Ovary (tissue), 10 donors: ENCODE results near the gene SWI5. TPM values are rescaled to one million over a fixed set of nuclear protein-coding genes. Genes with fewer than 3 reads are reported as not detected.
"Not testable (repeated sequence)": the region's sequence is repeated elsewhere in the genome, so short reads cannot be mapped to it uniquely, and the experiment has no call there.

Experiments
- DNase-seq, 5 donors: peaks; one replicate each; pipeline ENCODE4 v3.0.0-alpha.2; 2019 to 2020
- H3K27ac ChIP-seq, 2 donors: fragments of 200-600 bp; one replicate each; pipeline versions ENCODE4 v1.5.1 to v1.8.0; 2019 to 2022
- H3K27me3 ChIP-seq: fragments of 200-600 bp; one replicate; pipeline ENCODE4 v1.8.0; 2022
- H3K36me3 ChIP-seq: fragments of 200-600 bp; sonication (generic); one replicate; pipeline ENCODE4 v1.5.1; 2019
- H3K4me1 ChIP-seq: one replicate; pipeline ENCODE4 v1.8.1; 2013; ENCODE audit warnings: mild to moderate bottlenecking, moderate library complexity; ENCODE audit not compliant: insufficient read depth
- H3K4me3 ChIP-seq: fragments of 200-600 bp; sonication (generic); one replicate; pipeline ENCODE4 v1.5.1; 2017
- H3K9me3 ChIP-seq, 2 donors: fragments of 200-600 bp in 1 of 2; sonication (generic) in 1 of 2; one replicate each; pipeline versions ENCODE4 v1.5.1 to v1.8.1; 2013 to 2019; ENCODE audit warnings: mild to moderate bottlenecking in 1 of 2, moderate library complexity in 1 of 2
- EP300 ChIP-seq: sonication (generic); formaldehyde crosslinking; IDR thresholded peaks from one replicate; pipeline ENCODE4 v1.6.1; 2017; ENCODE audit warnings: antibody characterized with exemption
- POLR2A ChIP-seq: fragments of 450-650 bp; IDR thresholded peaks from one replicate; pipeline ENCODE4 v1.6.1; 2017; ENCODE audit warnings: antibody characterized with exemption, mild to moderate bottlenecking, moderate library complexity
- WGBS, 3 donors: extraction: QIAGEN DNeasy Blood & Tissue Kit in 1 of 3; methylation state at CpG; one replicate each; pipeline versions ENCODE4 v1.1.5 to v1.1.7; 2013 to 2017; 5-methylcytosine and 5-hydroxymethylcytosine counted together
- intact Hi-C, 4 donors: fragments of 100-400 bp; cut with DNase I; formaldehyde crosslinking; loops; one replicate each; pipeline versions ENCODE4 v1.11.0 to v1.15.1; 2022 to 2023
- long read RNA-seq, 3 donors: library from polyadenylated mRNA in 2 of 3; unstranded in 2 of 3; transcript quantifications; one replicate each; pipeline ENCODE4 v2.0.0 and lab custom pipeline, GENCODE V29; 2021 to 2026
- polyA plus RNA-seq, 2 donors: library from polyadenylated mRNA; stranded (reverse); fragments of 200-250 nt in 1 of 2; fragments of 350-450 nt in 1 of 2; fragmentation: Illumina TruSeq in 1 of 2; extraction: RNeasy Lipid Tissue Mini Kit (QIAGEN cat#74804) in 1 of 2; gene quantifications; one replicate each; pipeline ENCODE4 v1.2.3, GENCODE V29; 2013 to 2014
- total RNA-seq, 7 donors: library from RNA; depleted of rRNA in 2 of 7; stranded (reverse); fragments of >200 nt in 2 of 7; fragmentation: NEBNext Ultra II Directional in 3 of 7; extraction: Animal tissue kit (Norgen Biotek cat#: 25700) in 3 of 7; gene quantifications; one replicate each; pipeline versions ENCODE4 v1.1.0 to v1.2.4, GENCODE V29; 2016 to 2023
- TF ChIP-seq, protein P1 (sequence below), 3 donors: fragments of 450-650 bp in 2 of 3; fragments of 200-600 bp in 1 of 3; IDR thresholded peaks; one replicate each; pipeline versions ENCODE4 v1.5.1 to v1.8.0; 2016 to 2022; ENCODE audit warnings: antibody characterized with exemption in 3 of 3, mild to moderate bottlenecking in 1 of 3
- donor health status: DM: no; HTN: no; CAD: no; lungs with moderate emphysema.
- donor health status: DM: no; HTN: no; CAD: no.
- donor health status: Bipolar disorder and iron deficiency.
- donor health status: DM: yes; HTN: yes; CAD: no.
- donor health status: DM: no; HTN: no; CAD: no.
- donor health status: DM: yes; HTN: yes; CAD: no.

The SWI5 gene
- 10 to 100 TPM; 22.4 to 48.9 (median 29.5) TPM for total RNA-seq
- polyA plus RNA-seq = 10 to 100 TPM; 34.4 to 46.4 TPM
- long read RNA-seq, donor 1, transcript SWI5-203 (5 exons, 763 nt) = major isoform, 16 of 45 reads
- long read RNA-seq, donor 1, partial matches to known transcripts = 15 of 45 reads
- long read RNA-seq, donor 1, other reads (novel, unspliced or antisense) = 10 of 45 reads
- long read RNA-seq, donor 2, transcript SWI5-203 (5 exons, 763 nt) = major isoform, 12 of 14 reads
- long read RNA-seq, donor 2, partial matches to known transcripts = 0 of 14 reads
- long read RNA-seq, donor 2, other reads (novel, unspliced or antisense) = 0 of 14 reads
- long read RNA-seq, donor 3, transcript SWI5-203 (5 exons, 763 nt) = major isoform, 19 of 25 reads
- long read RNA-seq, donor 3, partial matches to known transcripts = 1 of 25 reads
- long read RNA-seq, donor 3, other reads (novel, unspliced or antisense) = 2 of 25 reads

DNA sequence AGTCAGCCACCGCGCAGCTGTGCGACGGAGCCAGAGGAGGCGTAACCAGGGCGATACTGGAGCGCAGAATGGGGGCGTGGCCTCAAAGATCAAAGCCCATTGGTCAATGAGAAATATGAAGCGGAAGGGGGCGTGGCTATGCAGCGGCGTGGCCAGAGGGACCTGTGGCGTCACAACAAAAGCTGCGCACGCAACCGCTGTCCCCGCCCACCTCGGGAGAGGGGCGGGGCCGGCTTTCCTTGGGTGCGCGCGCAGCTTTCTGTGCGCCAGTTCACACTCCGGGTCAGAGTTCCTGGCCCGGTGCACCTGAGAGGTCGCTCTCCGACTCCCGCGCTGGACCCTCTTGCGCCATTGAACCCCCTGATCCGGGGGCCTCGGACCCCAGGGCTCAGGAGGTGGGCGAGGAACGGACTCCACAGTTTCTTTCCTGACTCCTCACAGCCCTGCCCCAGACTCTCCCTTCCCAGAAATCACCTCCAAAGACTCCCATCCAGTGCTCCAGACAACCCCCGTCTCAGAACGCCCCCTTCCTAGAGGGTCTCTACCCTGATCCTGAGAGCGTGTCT is at the start of gene SWI5:
Gene SWI5 (plus strand): TSS at position 269 of the 566 bp plus-strand sequence.
- peak within 1 kb of the TSS; percentile 62 to 85 for H3K27ac ChIP-seq
- no peak for TF ChIP-seq EP300
- peak; percentile 91 for TF ChIP-seq POLR2A
- H3K4me3 ChIP-seq = peak within 1 kb of the TSS; percentile 93
- H3K4me1 ChIP-seq = peaks cover 5% of the 10 kb centered on the region
- WGBS, 3 donors = 0 to 1% (median 0%) methylated on average over 37 to 38 of the region's 38 CpGs
- H3K36me3 ChIP-seq = no peaks in the 10 kb centered on the region
- no peaks in the 10 kb centered on the region for H3K9me3 ChIP-seq
- peak; percentile 100 for DNase-seq
- H3K27me3 ChIP-seq = no peaks in the 10 kb centered on the region
- intact Hi-C loops = loop anchor here in 1 of 4 donors (5.0 kb wide), 1 partner anchor 46 kb away; the partner anchor contains the start of genes COQ4 and TRUB2

DNA sequence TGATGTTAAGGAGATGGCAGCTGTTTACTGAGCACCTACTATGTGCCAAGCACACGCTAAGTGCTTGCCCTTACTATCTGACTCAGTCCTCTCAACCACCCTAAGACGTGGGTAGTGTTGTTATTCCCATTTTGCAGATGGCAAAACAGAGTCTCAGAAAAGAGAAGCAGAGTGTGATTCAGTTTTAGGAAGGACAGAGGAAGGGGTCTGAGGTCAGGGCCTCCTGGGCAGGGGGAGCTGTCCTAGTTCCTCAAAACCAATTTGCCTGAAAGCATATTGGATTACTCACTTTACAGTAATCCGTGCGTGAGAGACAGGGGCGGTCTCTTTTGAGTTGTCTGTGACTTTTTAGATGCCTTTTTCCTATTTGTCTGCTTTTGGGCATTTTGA is 49.7 kb upstream of the SWI5 start:
- no peak overlapping the region for H3K4me3 ChIP-seq
- intact Hi-C loops = no loop called here
- 69 to 81% (median 79%) methylated on average over 5 of the region's 5 CpGs for WGBS, 3 donors

DNA sequence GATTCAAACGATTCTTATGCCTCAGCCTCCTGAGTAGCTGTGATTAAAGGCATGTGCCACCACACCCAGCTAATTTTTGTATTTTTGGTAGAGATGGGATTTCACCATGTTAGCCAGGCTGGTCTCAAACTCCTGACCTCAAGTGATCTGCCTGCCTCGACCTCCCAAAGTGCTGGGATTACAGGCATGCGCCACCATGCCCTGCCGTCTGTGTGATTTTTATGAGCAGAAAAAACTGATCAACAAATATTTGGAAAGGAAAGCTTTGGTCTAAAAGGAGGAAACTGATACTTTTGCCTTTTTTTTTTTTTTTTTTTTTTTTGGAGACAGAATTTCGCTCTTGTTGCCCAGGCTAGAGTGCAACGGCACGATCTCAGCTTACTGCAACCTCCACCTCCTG is 45.2 kb upstream of the SWI5 start:
- not testable (repeated sequence) for DNase-seq

More for the DNA sequence above, 49.7 kb upstream of the SWI5 start:
- Histone ChIP-seq H3K36me3 (no peaks in the 10 kb centered on the region), H3K27me3 (no peaks in the 10 kb centered on the region), H3K27ac (no peak overlapping the region), H3K4me1 (no peaks in the 10 kb centered on the region), H3K9me3 (no peaks in the 10 kb centered on the region)
- no peak for DNase-seq
- TF ChIP-seq, protein P1, sequence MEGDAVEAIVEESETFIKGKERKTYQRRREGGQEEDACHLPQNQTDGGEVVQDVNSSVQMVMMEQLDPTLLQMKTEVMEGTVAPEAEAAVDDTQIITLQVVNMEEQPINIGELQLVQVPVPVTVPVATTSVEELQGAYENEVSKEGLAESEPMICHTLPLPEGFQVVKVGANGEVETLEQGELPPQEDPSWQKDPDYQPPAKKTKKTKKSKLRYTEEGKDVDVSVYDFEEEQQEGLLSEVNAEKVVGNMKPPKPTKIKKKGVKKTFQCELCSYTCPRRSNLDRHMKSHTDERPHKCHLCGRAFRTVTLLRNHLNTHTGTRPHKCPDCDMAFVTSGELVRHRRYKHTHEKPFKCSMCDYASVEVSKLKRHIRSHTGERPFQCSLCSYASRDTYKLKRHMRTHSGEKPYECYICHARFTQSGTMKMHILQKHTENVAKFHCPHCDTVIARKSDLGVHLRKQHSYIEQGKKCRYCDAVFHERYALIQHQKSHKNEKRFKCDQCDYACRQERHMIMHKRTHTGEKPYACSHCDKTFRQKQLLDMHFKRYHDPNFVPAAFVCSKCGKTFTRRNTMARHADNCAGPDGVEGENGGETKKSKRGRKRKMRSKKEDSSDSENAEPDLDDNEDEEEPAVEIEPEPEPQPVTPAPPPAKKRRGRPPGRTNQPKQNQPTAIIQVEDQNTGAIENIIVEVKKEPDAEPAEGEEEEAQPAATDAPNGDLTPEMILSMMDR (IDR thresholded peaks at IDR 0.05) = no peak
- TF ChIP-seq EP300 = no peak

DNA sequence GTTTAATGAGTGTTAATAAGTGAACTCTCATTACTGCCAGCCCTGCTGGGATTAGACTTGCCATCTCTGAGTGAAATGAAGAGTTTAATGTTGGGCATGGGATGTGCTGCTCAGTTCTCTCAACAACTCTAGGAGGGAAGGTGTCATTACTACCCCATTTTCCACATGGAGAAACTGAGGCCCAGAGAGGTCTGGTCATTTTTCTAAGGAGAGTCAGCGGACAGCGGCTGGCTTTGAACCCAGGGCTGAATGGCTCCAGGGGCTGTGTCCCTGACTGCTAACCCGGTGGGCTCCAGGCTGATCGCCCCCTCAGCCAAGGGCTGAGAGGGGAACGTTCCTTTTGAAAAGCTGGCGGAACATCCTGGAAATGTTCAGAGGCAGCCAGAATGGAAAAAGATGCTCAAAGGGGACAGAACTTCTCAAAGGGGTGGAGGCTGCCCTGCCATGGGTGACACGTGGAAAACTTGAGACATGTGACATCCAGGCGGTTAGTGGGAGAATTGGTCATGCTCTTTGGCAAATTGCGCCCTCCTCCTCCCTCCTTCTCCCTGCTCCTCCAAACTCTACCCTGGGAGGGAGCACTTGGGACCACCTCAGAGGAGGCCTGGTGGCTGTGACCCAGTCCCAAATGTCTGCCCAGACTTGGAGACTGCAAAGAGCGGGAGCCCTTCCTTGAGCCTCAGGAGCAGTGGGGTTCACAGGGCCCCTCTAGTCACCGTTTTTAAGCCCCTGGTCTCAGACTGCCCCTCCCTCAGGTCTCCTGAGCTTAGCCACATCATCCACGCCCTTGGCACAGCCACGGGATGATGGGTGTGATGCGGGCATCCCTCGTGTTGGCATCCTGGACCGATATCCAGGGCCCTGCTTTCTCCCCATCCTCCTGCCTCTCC is 44.2 kb upstream of the SWI5 start:
- Histone ChIP-seq H3K27ac (no peak overlapping the region), H3K4me3 (no peak overlapping the region), H3K9me3 (no peaks in the 10 kb centered on the region), H3K4me1 (no peaks in the 10 kb centered on the region), H3K36me3 (no peaks in the 10 kb centered on the region), H3K27me3 (no peaks in the 10 kb centered on the region)
- TF ChIP-seq EP300 = no peak
- TF ChIP-seq POLR2A = no peak
- TF ChIP-seq, protein P1 (IDR thresholded peaks at IDR 0.05) = no peak
- 63 to 71% (median 69%) methylated on average over 16 of the region's 16 CpGs for WGBS, 3 donors
- no peak for DNase-seq
- intact Hi-C loops = no loop called here

More for the DNA sequence above, 45.2 kb upstream of the SWI5 start:
- intact Hi-C loops, H3K9me3 ChIP-seq, H3K36me3 ChIP-seq, H3K4me3 ChIP-seq, H3K27me3 ChIP-seq, H3K4me1 ChIP-seq, H3K27ac ChIP-seq: not testable (repeated sequence)
- 80 to 86% (median 81%) methylated on average over 7 of the region's 7 CpGs for WGBS, 3 donors
